ENCODE data around the gene ISLR2. TPM values are rescaled to one million over a fixed set of nuclear protein-coding genes. Genes with fewer than 3 reads are reported as not detected.

ISLR2 gene
- total RNA-seq, 4 donors from 2014 or later: 0.41 to 27.3 (median 1.4) TPM

- no peaks in the 10 kb centered on the region for H3K36me3 ChIP-seq
- H3K9me3 ChIP-seq: no peaks in the 10 kb centered on the region
- WGBS, 2 donors (ENCODE audit: low coverage in 1 of 2): 88% methylated on average over 4 of the region's 4 CpGs; no CpG with 5 or more reads in 1 of the 2 donors
- DNase-seq: no peak
- no peak overlapping the region for H3K4me3 ChIP-seq
- in situ Hi-C loops (cut with MboI; ENCODE audit: low pct_ligation_motif_present in 1 of 4, low pct_unique_long_range_greater_than_20kb in 1 of 4, low sequenced_read_pairs in 3 of 4) (loop anchor here in 1 of 4 donors (25.0 kb wide), 1 partner anchor 174 kb away; no protein-coding TSS in a partner anchor), intact Hi-C loops (cut with DNase I; ENCODE audit: low total_unique reads) (no loop called here)
- no peak for TF ChIP-seq POLR2A (IDR thresholded peaks at IDR 0.05)
- no peak for TF ChIP-seq POLR2AphosphoS5 (IDR thresholded peaks at IDR 0.05)
- peaks cover 83% of the 10 kb centered on the region for H3K27me3 ChIP-seq
- H3K27ac ChIP-seq: no peak overlapping the region
- peaks cover 5 to 28% (median 16%) of the 10 kb centered on the region in 4 donors for H3K4me1 ChIP-seq
These were observed 8.3 kb downstream of the ISLR2 start for GRCh38 chr15:74138642-74139041.

GRCh38 chr15:74141591-74141990 is 11.2 kb downstream of the ISLR2 start:
- TF ChIP-seq CTCF (IDR thresholded peaks at IDR 0.05): no peak
- no peak for TF ChIP-seq POLR2AphosphoS5 (IDR thresholded peaks at IDR 0.05)
- no peak for TF ChIP-seq EP300 (IDR thresholded peaks at IDR 0.05; ENCODE audit: low read depth)
- TF ChIP-seq POLR2A (IDR thresholded peaks at IDR 0.05): no peak
- Histone ChIP-seq H3K9me3 (no peaks in the 10 kb centered on the region), H3K36me3 (no peaks in the 10 kb centered on the region), H3K4me3 (no peak overlapping the region), H3K27me3 (peaks cover 60% of the 10 kb centered on the region), H3K27ac (no peak overlapping the region), H3K4me1 (peaks cover 4 to 7% (median 5%) of the 10 kb centered on the region in 4 donors)
- WGBS, 2 donors (ENCODE audit: low coverage in 1 of 2): 83 to 95% methylated on average over 1 of the region's 1 CpG
- in situ Hi-C loops (cut with MboI; ENCODE audit: low pct_ligation_motif_present in 1 of 4, low pct_unique_long_range_greater_than_20kb in 1 of 4, low sequenced_read_pairs in 3 of 4): loop anchor here in 1 of 4 donors (25.0 kb wide), 1 partner anchor 171 kb away; no protein-coding TSS in a partner anchor
- DNase-seq: no peak
- intact Hi-C loops (cut with DNase I; ENCODE audit: low total_unique reads): no loop called here

- no peaks in the 10 kb centered on the region for H3K36me3 ChIP-seq
- 67 to 80% methylated on average over 1 to 6 of the region's 6 CpGs for WGBS, 2 donors (ENCODE audit: low coverage in 1 of 2)
- no peaks in the 10 kb centered on the region for H3K4me1 ChIP-seq
- TF ChIP-seq POLR2A (IDR thresholded peaks at IDR 0.05) (no peak), CTCF (IDR thresholded peaks at IDR 0.05) (no peak)
- H3K27me3 ChIP-seq: peaks cover 43% of the 10 kb centered on the region
- DNase-seq: no peak
- H3K9me3 ChIP-seq: no peaks in the 10 kb centered on the region
- in situ Hi-C loops (cut with MboI; ENCODE audit: low pct_ligation_motif_present in 1 of 4, low pct_unique_long_range_greater_than_20kb in 1 of 4, low sequenced_read_pairs in 3 of 4): loop anchor here in 1 of 4 donors (25.0 kb wide), 1 partner anchor 168 kb away; no protein-coding TSS in a partner anchor
- H3K27ac ChIP-seq: no peak overlapping the region
- H3K4me3 ChIP-seq: no peak overlapping the region
- intact Hi-C loops (cut with DNase I; ENCODE audit: low total_unique reads): no loop called here
These were observed 13.9 kb downstream of the ISLR2 start for GRCh38 chr15:74144153-74144775.

- peaks cover 26% of the 10 kb centered on the region for H3K27me3 ChIP-seq
- in situ Hi-C loops (cut with MboI; ENCODE audit: low pct_ligation_motif_present in 1 of 4, low pct_unique_long_range_greater_than_20kb in 1 of 4, low sequenced_read_pairs in 3 of 4) (loop anchor here in 1 of 4 donors (25.0 kb wide), 1 partner anchor 166 kb away; no protein-coding TSS in a partner anchor), intact Hi-C loops (cut with DNase I; ENCODE audit: low total_unique reads) (no loop called here)
- no peak for TF ChIP-seq CTCF (IDR thresholded peaks at IDR 0.05)
- TF ChIP-seq POLR2AphosphoS5 (IDR thresholded peaks at IDR 0.05): no peak
- TF ChIP-seq POLR2A (IDR thresholded peaks at IDR 0.05): no peak
- no peak for TF ChIP-seq EP300 (IDR thresholded peaks at IDR 0.05; ENCODE audit: low read depth)
- no peaks in the 10 kb centered on the region for H3K4me1 ChIP-seq
- H3K27ac ChIP-seq: no peak overlapping the region
- no peak overlapping the region for H3K4me3 ChIP-seq
- H3K36me3 ChIP-seq: no peaks in the 10 kb centered on the region
- H3K9me3 ChIP-seq: no peaks in the 10 kb centered on the region
- no peak for DNase-seq
- WGBS, 2 donors (ENCODE audit: low coverage in 1 of 2): 100% methylated on average over 1 of the region's 1 CpG
These were observed 16.0 kb downstream of the ISLR2 start for GRCh38 chr15:74146277-74146800.

Data from transverse colon (tissue), 4 donors.